Mucosa of descending colon (tissue), 3 donors: ENCODE measurements around the gene PSMC2. TPM values are rescaled to one million over a fixed set of nuclear protein-coding genes. Genes with fewer than 3 reads are reported as not detected.

Experiments used
- ATAC-seq: fragments of 200-7000 bp; cut with Tn5 transposase; one replicate; pipeline ENCODE4 v1.9.1; 2020; ENCODE audit warnings: mild to moderate bottlenecking, moderate library complexity
- DNase-seq, 3 donors: peaks; one replicate each; pipeline ENCODE4 v3.0.0-alpha.2; 2020
- H3K36me3 ChIP-seq: fragments of 200-600 bp; one replicate; pipeline ENCODE4 v1.8.0; 2021; ENCODE audit warnings: low read depth, mild to moderate bottlenecking
- H3K4me1 ChIP-seq: fragments of 200-600 bp; one replicate; pipeline ENCODE4 v1.8.0; 2021; ENCODE audit warnings: low read depth, mild to moderate bottlenecking
- H3K4me3 ChIP-seq: fragments of 200-600 bp; one replicate; pipeline ENCODE4 v1.8.0; 2021; ENCODE audit warnings: mild to moderate bottlenecking
- H3K9me3 ChIP-seq: fragments of 200-600 bp; one replicate; pipeline ENCODE4 v1.8.0; 2021; ENCODE audit warnings: mild to moderate bottlenecking
- CTCF ChIP-seq: fragments of 200-600 bp; IDR thresholded peaks from one replicate; pipeline ENCODE4 v1.8.0; 2022; ENCODE audit warnings: antibody characterized with exemption, mild to moderate bottlenecking
- intact Hi-C, 2 donors: fragments of 100-400 bp; cut with DNase I in 1 of 2; cut with micrococcal nuclease in 1 of 2; formaldehyde crosslinking; loops; one replicate each; pipeline versions ENCODE4 v1.11.0 to v1.11.1; 2022; cut with DNase I, micrococcal nuclease
- total RNA-seq, 3 donors: library from RNA; stranded (reverse); fragmentation: NEBNext Ultra II Directional in 2 of 3; extraction: Animal tissue kit (Norgen Biotek cat#: 25700) in 2 of 3; gene quantifications; one replicate each; pipeline versions ENCODE4 v1.2.1 to v1.2.4, GENCODE V29; 2021 to 2023
- donor health status: DM: no; HTN: no; CAD: no; lungs with moderate emphysema.
- donor health status: DM: no; HTN: no; CAD: no.
- donor health status: DM: no; HTN: yes; CAD: no.

PSMC2 gene
- total RNA-seq, 3 donors from 2014 or later = 47.9 to 85.8 (median 74.0) TPM

- TF ChIP-seq CTCF = no peak
- H3K4me3 ChIP-seq = no peak overlapping the region
- intact Hi-C loops = no loop called here
- no peaks in the 10 kb centered on the region for H3K36me3 ChIP-seq
- no peaks in the 10 kb centered on the region for H3K9me3 ChIP-seq
- no peaks in the 10 kb centered on the region for H3K4me1 ChIP-seq
- ATAC-seq (peak; percentile 67), DNase-seq (peak in 1 of 3 donors; percentile 8)
Observed at GRCh38 chr7:103388469-103389140, 41.2 kb downstream of the PSMC2 start.

- Histone ChIP-seq H3K9me3 (no peaks in the 10 kb centered on the region), H3K4me3 (no peak overlapping the region), H3K4me1 (no peaks in the 10 kb centered on the region), H3K36me3 (no peaks in the 10 kb centered on the region)
- ATAC-seq (no peak), DNase-seq (no peak)
- TF ChIP-seq CTCF = no peak
- intact Hi-C loops = no loop called here
Observed at GRCh38 chr7:103389263-103389662, 41.8 kb downstream of the PSMC2 start.

GRCh38 chr7:103391150-103391549 lies 43.7 kb downstream of the PSMC2 start:
- Histone ChIP-seq H3K4me1 (no peaks in the 10 kb centered on the region), H3K9me3 (no peaks in the 10 kb centered on the region), H3K36me3 (no peaks in the 10 kb centered on the region), H3K4me3 (no peak overlapping the region)
- ATAC-seq = no peak
- intact Hi-C loops = no loop called here
- no peak for DNase-seq
- no peak for TF ChIP-seq CTCF

- intact Hi-C loops = no loop called here
- TF ChIP-seq CTCF = no peak
- DNase-seq = no peak
- no peaks in the 10 kb centered on the region for H3K4me1 ChIP-seq
- no peak for ATAC-seq
- no peaks in the 10 kb centered on the region for H3K9me3 ChIP-seq
- no peaks in the 10 kb centered on the region for H3K36me3 ChIP-seq
- no peak overlapping the region for H3K4me3 ChIP-seq
Observed at GRCh38 chr7:103391976-103392375, 44.5 kb downstream of the PSMC2 start.

- intact Hi-C loops = no loop called here
- ATAC-seq = no peak
Observed at GRCh38 chr7:103394566-103394965, 47.1 kb downstream of the PSMC2 start.

More at GRCh38 chr7:103394566-103394965, 47.1 kb downstream of the PSMC2 start:
- no peak for DNase-seq
- TF ChIP-seq CTCF = no peak
- Histone ChIP-seq H3K4me1 (no peaks in the 10 kb centered on the region), H3K4me3 (no peak overlapping the region), H3K36me3 (no peaks in the 10 kb centered on the region), H3K9me3 (no peaks in the 10 kb centered on the region)
